Peyer's patch (tissue), 4 donors: ENCODE results near the gene LRCOL1.

Experiments used
- POLR2A ChIP-seq, 2 donors: fragments of 450-650 bp; IDR thresholded peaks; one replicate each; pipeline ENCODE4 v1.5.1; 2017; ENCODE audit warnings: antibody characterized with exemption in 2 of 2, mild to moderate bottlenecking in 2 of 2, moderate library complexity in 2 of 2
- TF ChIP-seq, protein P1 (sequence below), 6 experiments: fragments of 450-650 bp in 4 of 6; fragments of 200-600 bp in 2 of 6; sonication (generic) in 1 of 6; IDR thresholded peaks; one replicate each; pipeline ENCODE4 v1.5.1; 2017 to 2019; ENCODE audit warnings: antibody characterized with exemption in 6 of 6, mild to moderate bottlenecking in 3 of 6, moderate library complexity in 1 of 6

DNA sequence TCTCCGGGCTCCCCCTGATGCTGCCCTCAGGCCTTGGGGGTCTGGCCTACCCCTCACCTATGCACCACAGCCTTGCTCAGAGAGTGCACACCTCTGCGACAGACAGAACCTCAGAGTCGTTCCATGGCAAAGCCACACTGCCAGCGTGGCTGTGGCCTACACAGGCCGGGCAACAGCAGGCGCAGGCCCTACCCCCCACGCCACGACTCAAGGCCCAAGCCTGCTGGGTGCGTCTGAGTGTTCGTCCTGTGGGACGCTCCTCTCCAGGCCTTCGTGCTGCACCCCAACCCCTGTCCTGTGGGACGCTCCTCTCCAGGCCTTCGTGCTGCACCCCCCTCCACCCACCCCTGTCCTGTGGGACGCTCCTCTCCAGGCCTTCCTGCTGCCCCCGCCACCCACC, 54.2 kb downstream of the LRCOL1 start:
- TF ChIP-seq POLR2A (IDR thresholded peaks at IDR 0.05) = no peak
- TF ChIP-seq, protein P1, sequence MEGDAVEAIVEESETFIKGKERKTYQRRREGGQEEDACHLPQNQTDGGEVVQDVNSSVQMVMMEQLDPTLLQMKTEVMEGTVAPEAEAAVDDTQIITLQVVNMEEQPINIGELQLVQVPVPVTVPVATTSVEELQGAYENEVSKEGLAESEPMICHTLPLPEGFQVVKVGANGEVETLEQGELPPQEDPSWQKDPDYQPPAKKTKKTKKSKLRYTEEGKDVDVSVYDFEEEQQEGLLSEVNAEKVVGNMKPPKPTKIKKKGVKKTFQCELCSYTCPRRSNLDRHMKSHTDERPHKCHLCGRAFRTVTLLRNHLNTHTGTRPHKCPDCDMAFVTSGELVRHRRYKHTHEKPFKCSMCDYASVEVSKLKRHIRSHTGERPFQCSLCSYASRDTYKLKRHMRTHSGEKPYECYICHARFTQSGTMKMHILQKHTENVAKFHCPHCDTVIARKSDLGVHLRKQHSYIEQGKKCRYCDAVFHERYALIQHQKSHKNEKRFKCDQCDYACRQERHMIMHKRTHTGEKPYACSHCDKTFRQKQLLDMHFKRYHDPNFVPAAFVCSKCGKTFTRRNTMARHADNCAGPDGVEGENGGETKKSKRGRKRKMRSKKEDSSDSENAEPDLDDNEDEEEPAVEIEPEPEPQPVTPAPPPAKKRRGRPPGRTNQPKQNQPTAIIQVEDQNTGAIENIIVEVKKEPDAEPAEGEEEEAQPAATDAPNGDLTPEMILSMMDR (IDR thresholded peaks at IDR 0.05) = no peak
